ENCODE measurements around the gene FGD4. TPM values are rescaled to one million over a fixed set of nuclear protein-coding genes. Genes with fewer than 3 reads are reported as not detected.

The FGD4 gene
- total RNA-seq, 2 experiments from 2014 or later = 0.25 to 0.34 TPM

GRCh38 chr12:32402946-32403345 lies 3.6 kb downstream of the FGD4 start:
- TF ChIP-seq CTCF (IDR thresholded peaks at IDR 0.05) = no peak
- Histone ChIP-seq H3K27ac (ENCODE audit: low read depth in 1 of 2, low read length in 2 of 2) (no peak overlapping the region), H3K9me3 (ENCODE audit: control insufficient read depth in 1 of 2, insufficient read depth in 1 of 2, low read length in 2 of 2) (peaks cover 0 to 3% of the 10 kb centered on the region in 2 experiments), H3K4me1 (ENCODE audit: insufficient read depth, low read length) (peaks cover 14% of the 10 kb centered on the region), H3K4me3 (ENCODE audit: low read length) (no peak overlapping the region), H3K36me3 (ENCODE audit: insufficient read depth, low read length) (no peaks in the 10 kb centered on the region), H3K27me3 (ENCODE audit: control insufficient read depth in 1 of 2, insufficient read depth in 2 of 2, low read length in 2 of 2) (peaks cover 16 to 18% of the 10 kb centered on the region in 2 experiments)
- ChIA-PET POLR2A (no interaction called here), CTCF (no interaction called here)
- intact Hi-C loops (cut with DNase I, micrococcal nuclease) = no loop called here
- Mint-ChIP-seq H3K9me3 (no peaks in the 10 kb centered on the region), H3K27me3 (peaks cover 52% of the 10 kb centered on the region), H3K4me1 (ENCODE audit: low read depth) (no peaks in the 10 kb centered on the region), H3K36me3 (ENCODE audit: low read depth) (no peaks in the 10 kb centered on the region), H3K27ac (no peak overlapping the region), H3K4me3 (no peak overlapping the region)
- DNase-seq = no peak
- ATAC-seq (ENCODE audit: poor library complexity) = no peak

GRCh38 chr12:32407795-32408194 lies 8.4 kb downstream of the FGD4 start:
- Mint-ChIP-seq H3K4me1 (ENCODE audit: low read depth) (no peaks in the 10 kb centered on the region), H3K4me3 (no peak overlapping the region), H3K9me3 (no peaks in the 10 kb centered on the region), H3K36me3 (ENCODE audit: low read depth) (no peaks in the 10 kb centered on the region), H3K27ac (no peak overlapping the region), H3K27me3 (peaks cover 22% of the 10 kb centered on the region)
- DNase-seq (no peak), ATAC-seq (ENCODE audit: poor library complexity) (no peak)
- Histone ChIP-seq H3K4me3 (ENCODE audit: low read length) (no peak overlapping the region), H3K27me3 (ENCODE audit: control insufficient read depth in 1 of 2, insufficient read depth in 2 of 2, low read length in 2 of 2) (peaks cover 0 to 3% of the 10 kb centered on the region in 2 experiments), H3K4me1 (ENCODE audit: insufficient read depth, low read length) (no peaks in the 10 kb centered on the region), H3K36me3 (ENCODE audit: insufficient read depth, low read length) (no peaks in the 10 kb centered on the region), H3K27ac (ENCODE audit: low read depth in 1 of 2, low read length in 2 of 2) (no peak overlapping the region), H3K9me3 (ENCODE audit: control insufficient read depth in 1 of 2, insufficient read depth in 1 of 2, low read length in 2 of 2) (peaks cover 0 to 3% of the 10 kb centered on the region in 2 experiments)
- ChIA-PET CTCF (no interaction called here), POLR2A (no interaction called here)
- TF ChIP-seq CTCF (IDR thresholded peaks at IDR 0.05) = no peak
- intact Hi-C loops (cut with DNase I, micrococcal nuclease) = no loop called here

GRCh38 chr12:32413412-32413811 lies 14.1 kb downstream of the FGD4 start:
- no peak for DNase-seq
- H3K27me3 ChIP-seq (ENCODE audit: control insufficient read depth in 1 of 2, insufficient read depth in 2 of 2, low read length in 2 of 2) = no peaks in the 10 kb centered on the region
- TF ChIP-seq CTCF (IDR thresholded peaks at IDR 0.05) = no peak
- H3K36me3 ChIP-seq (ENCODE audit: insufficient read depth, low read length) = no peaks in the 10 kb centered on the region
- no peak overlapping the region for H3K4me3 ChIP-seq (ENCODE audit: low read length)
- no peak overlapping the region for H3K27ac ChIP-seq (ENCODE audit: low read depth in 1 of 2, low read length in 2 of 2)
- H3K4me1 Mint-ChIP-seq (ENCODE audit: low read depth) = no peaks in the 10 kb centered on the region
- peaks cover 6% of the 10 kb centered on the region for H3K27me3 Mint-ChIP-seq
- no peak for ATAC-seq (ENCODE audit: poor library complexity)
- no peak overlapping the region for H3K27ac Mint-ChIP-seq
- H3K9me3 Mint-ChIP-seq = no peaks in the 10 kb centered on the region
- H3K4me1 ChIP-seq (ENCODE audit: insufficient read depth, low read length) = no peaks in the 10 kb centered on the region
- POLR2A ChIA-PET = no interaction called here
- CTCF ChIA-PET = no interaction called here
- no peak overlapping the region for H3K4me3 Mint-ChIP-seq
- intact Hi-C loops (cut with DNase I, micrococcal nuclease) = no loop called here
- H3K9me3 ChIP-seq (ENCODE audit: control insufficient read depth in 1 of 2, insufficient read depth in 1 of 2, low read length in 2 of 2) = no peaks in the 10 kb centered on the region
- no peaks in the 10 kb centered on the region for H3K36me3 Mint-ChIP-seq (ENCODE audit: low read depth)
